ENCODE data around the gene TFEB.

The TFEB gene

GRCh38 chr6:41687501-41688175 lies 47.8 kb downstream of the TFEB start:
- DNase-seq, result no peak

- DNase-seq, result no peak
Observed at GRCh38 chr6:41685641-41686380, 49.6 kb downstream of the TFEB start.

GRCh38 chr6:41684311-41685180 lies 50.9 kb downstream of the TFEB start:
- DNase-seq, result no peak

GRCh38 chr6:41683523-41684310 lies 51.7 kb downstream of the TFEB start:
- peak; percentile 73 for DNase-seq

- no peak for DNase-seq
Observed at GRCh38 chr6:41683273-41683522, 52.2 kb downstream of the TFEB start.

GRCh38 chr6:41682497-41683272 lies 52.7 kb downstream of the TFEB start:
- no peak for DNase-seq

- DNase-seq, result peak; percentile 81
Observed at GRCh38 chr6:41682056-41682477, 53.3 kb downstream of the TFEB start.

GRCh38 chr6:41680182-41680965 lies 55.0 kb downstream of the TFEB start:
- no peak for DNase-seq

GRCh38 chr6:41679696-41680095 lies 55.7 kb downstream of the TFEB start:
- no peak for DNase-seq

GRCh38 chr6:41678511-41679084 lies 56.8 kb downstream of the TFEB start:
- DNase-seq, result no peak

- no peak for DNase-seq
Observed at GRCh38 chr6:41677124-41677921, 58.1 kb downstream of the TFEB start.

GRCh38 chr6:41676431-41676830 lies 59.0 kb downstream of the TFEB start:
- no peak for DNase-seq

GRCh38 chr6:41675992-41676391 lies 59.4 kb downstream of the TFEB start:
- no peak for DNase-seq

GRCh38 chr6:41675176-41675775 lies 60.1 kb downstream of the TFEB start:
- DNase-seq, result no peak

GRCh38 chr6:41674231-41675000 lies 61.0 kb downstream of the TFEB start:
- DNase-seq, result no peak

- DNase-seq, result no peak
Observed at GRCh38 chr6:41673704-41674000, 61.8 kb downstream of the TFEB start.

- no peak for DNase-seq
Observed at GRCh38 chr6:41672816-41673703, 62.3 kb downstream of the TFEB start.

GRCh38 chr6:41672016-41672415 lies 63.4 kb downstream of the TFEB start:
- DNase-seq, result no peak
